HepG2 (cell line): ENCODE results near the gene TRPM1.

Experiments used
- IRF2 ChIP-seq: IDR thresholded peaks from 2 replicates; pipeline ENCODE4 v1.6.1; 2018; ENCODE audit warnings: missing genetic modification reagents, missing compliant biosample characterization
- KAT7 ChIP-seq: IDR thresholded peaks from 2 replicates; pipeline ENCODE4 v1.6.1; 2018; ENCODE audit warnings: borderline replicate concordance, missing compliant biosample characterization
- MATR3 ChIP-seq: sonication (generic); formaldehyde crosslinking; IDR thresholded peaks from 2 replicates; pipeline ENCODE4 v1.4.0; 2020; ENCODE audit warnings: missing genetic modification reagents
- NBN ChIP-seq: fragments of 450-650 bp; conservative IDR thresholded peaks from 2 replicates; pipeline ENCODE4 v1.6.1; 2017
- NCOR1 ChIP-seq: fragments of 200-600 bp; sonication (generic); IDR thresholded peaks from 2 replicates; pipeline ENCODE4 v1.7.0; 2017; ENCODE audit warnings: antibody characterized with exemption, low read length, borderline replicate concordance
- POLR2A ChIP-seq, 2 experiments: IDR thresholded peaks; 2 replicates each; pipeline ENCODE4 v1.6.1; 2011; ENCODE audit warnings: low read depth in 2 of 2, low read length in 2 of 2, mild to moderate bottlenecking in 1 of 2, moderate library complexity in 1 of 2; ENCODE audit not compliant: insufficient read depth in 1 of 2
- SALL1 ChIP-seq: sonication (generic); formaldehyde crosslinking; IDR thresholded peaks from 2 replicates; pipeline ENCODE4 v1.8.0; 2022; ENCODE audit warnings: mild to moderate bottlenecking, missing genetic modification reagents
- ZNF274 ChIP-seq: sonication (generic); formaldehyde crosslinking; IDR thresholded peaks from 2 replicates; pipeline ENCODE4 v1.5.1; 2020; ENCODE audit warnings: mild to moderate bottlenecking, missing genetic modification reagents
- ZNF33B ChIP-seq: sonication (generic); formaldehyde crosslinking; IDR thresholded peaks from 2 replicates; pipeline ENCODE4 v1.5.1; 2020; ENCODE audit warnings: mild to moderate bottlenecking, missing genetic modification reagents
- ZNF749 ChIP-seq: sonication (generic); formaldehyde crosslinking; IDR thresholded peaks from 2 replicates; pipeline ENCODE4 v1.8.0; 2022; ENCODE audit warnings: mild to moderate bottlenecking, missing genetic modification reagents, moderate library complexity, borderline replicate concordance
- TF ChIP-seq, protein P1 (sequence below): sonication (generic); formaldehyde crosslinking; IDR thresholded peaks from 2 replicates; pipeline ENCODE4 v1.5.0; 2020; ENCODE audit warnings: mild to moderate bottlenecking, missing genetic modification reagents, moderate library complexity
- TF ChIP-seq, protein P2 (sequence below): IDR thresholded peaks from 2 replicates; pipeline ENCODE4 v1.6.1; 2016; ENCODE audit warnings: mild to moderate bottlenecking, missing biosample characterization, missing genetic modification reagents

GRCh38 chr15:31128477-31128876, 27.0 kb upstream of the TRPM1 start:
- TF ChIP-seq ZNF33B: no peak
- TF ChIP-seq POLR2A (IDR thresholded peaks at IDR 0.05; ENCODE audit: insufficient read depth in 1 of 2, low read depth in 2 of 2, low read length in 2 of 2): no peak
- no peak for TF ChIP-seq ZNF749
- TF ChIP-seq NBN: no peak
- TF ChIP-seq, protein P1, sequence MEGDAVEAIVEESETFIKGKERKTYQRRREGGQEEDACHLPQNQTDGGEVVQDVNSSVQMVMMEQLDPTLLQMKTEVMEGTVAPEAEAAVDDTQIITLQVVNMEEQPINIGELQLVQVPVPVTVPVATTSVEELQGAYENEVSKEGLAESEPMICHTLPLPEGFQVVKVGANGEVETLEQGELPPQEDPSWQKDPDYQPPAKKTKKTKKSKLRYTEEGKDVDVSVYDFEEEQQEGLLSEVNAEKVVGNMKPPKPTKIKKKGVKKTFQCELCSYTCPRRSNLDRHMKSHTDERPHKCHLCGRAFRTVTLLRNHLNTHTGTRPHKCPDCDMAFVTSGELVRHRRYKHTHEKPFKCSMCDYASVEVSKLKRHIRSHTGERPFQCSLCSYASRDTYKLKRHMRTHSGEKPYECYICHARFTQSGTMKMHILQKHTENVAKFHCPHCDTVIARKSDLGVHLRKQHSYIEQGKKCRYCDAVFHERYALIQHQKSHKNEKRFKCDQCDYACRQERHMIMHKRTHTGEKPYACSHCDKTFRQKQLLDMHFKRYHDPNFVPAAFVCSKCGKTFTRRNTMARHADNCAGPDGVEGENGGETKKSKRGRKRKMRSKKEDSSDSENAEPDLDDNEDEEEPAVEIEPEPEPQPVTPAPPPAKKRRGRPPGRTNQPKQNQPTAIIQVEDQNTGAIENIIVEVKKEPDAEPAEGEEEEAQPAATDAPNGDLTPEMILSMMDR (CRISPR knock-in tag): no peak
- TF ChIP-seq IRF2 (CRISPR knock-in tag): no peak
- no peak for TF ChIP-seq SALL1 (CRISPR knock-in tag)
- TF ChIP-seq KAT7 (CRISPR knock-in tag): no peak
- no peak for TF ChIP-seq MATR3
- TF ChIP-seq ZNF274: no peak
- no peak for TF ChIP-seq NCOR1
- TF ChIP-seq, protein P2, sequence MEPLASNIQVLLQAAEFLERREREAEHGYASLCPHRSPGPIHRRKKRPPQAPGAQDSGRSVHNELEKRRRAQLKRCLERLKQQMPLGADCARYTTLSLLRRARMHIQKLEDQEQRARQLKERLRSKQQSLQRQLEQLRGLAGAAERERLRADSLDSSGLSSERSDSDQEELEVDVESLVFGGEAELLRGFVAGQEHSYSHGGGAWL (CRISPR knock-in tag): no peak
